ENCODE results near the gene RABAC1. TPM values are rescaled to one million over a fixed set of nuclear protein-coding genes. Genes with fewer than 3 reads are reported as not detected.

The RABAC1 gene
- total RNA-seq, 2 donors from 2014 or later: 130 to 332 TPM

DNA sequence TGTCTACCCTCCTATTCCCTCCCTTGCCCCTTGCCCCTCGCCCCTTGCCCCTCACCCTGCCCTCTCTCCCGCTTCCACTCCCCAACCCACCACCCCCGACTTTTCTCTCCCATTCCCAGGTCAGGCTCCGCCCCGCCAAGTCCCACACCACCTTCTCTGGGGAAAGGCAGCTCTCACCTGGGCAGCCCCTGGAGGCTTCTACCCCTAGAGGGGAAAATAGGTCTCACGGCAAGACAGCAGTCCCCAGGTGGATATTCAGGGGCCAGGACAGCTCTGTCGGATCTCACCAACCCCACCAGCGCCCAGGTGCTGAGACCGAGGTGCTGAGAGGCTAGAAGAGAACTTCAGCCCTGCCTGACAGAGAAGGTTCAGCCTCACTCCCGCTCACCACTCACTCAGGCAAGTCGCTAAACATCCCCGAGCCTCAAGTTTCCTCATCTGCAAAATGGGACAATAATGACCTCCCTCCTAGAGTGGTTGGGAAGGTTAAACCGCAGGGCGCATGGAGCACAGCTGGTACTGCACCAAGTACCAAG, 29.5 kb downstream of the RABAC1 start:
- Histone ChIP-seq H3K27ac (no peak overlapping the region), H3K4me3 (no peak overlapping the region), H3K4me1 (ENCODE audit: control insufficient read depth in 1 of 2, low read depth in 2 of 2) (peaks cover 9 to 12% of the 10 kb centered on the region in 2 donors), H3K36me3 (no peaks in the 10 kb centered on the region), H3K9me3 (no peaks in the 10 kb centered on the region), H3K27me3 (replicated peaks; ENCODE audit: insufficient read depth) (peaks cover 19% of the 10 kb centered on the region)
- TF ChIP-seq, protein P1, sequence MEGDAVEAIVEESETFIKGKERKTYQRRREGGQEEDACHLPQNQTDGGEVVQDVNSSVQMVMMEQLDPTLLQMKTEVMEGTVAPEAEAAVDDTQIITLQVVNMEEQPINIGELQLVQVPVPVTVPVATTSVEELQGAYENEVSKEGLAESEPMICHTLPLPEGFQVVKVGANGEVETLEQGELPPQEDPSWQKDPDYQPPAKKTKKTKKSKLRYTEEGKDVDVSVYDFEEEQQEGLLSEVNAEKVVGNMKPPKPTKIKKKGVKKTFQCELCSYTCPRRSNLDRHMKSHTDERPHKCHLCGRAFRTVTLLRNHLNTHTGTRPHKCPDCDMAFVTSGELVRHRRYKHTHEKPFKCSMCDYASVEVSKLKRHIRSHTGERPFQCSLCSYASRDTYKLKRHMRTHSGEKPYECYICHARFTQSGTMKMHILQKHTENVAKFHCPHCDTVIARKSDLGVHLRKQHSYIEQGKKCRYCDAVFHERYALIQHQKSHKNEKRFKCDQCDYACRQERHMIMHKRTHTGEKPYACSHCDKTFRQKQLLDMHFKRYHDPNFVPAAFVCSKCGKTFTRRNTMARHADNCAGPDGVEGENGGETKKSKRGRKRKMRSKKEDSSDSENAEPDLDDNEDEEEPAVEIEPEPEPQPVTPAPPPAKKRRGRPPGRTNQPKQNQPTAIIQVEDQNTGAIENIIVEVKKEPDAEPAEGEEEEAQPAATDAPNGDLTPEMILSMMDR (IDR thresholded peaks at IDR 0.05): no peak
- no peak for DNase-seq (ENCODE audit: low spot score)
- ATAC-seq (ENCODE audit: insufficient number of reproducible peaks, low FRiP score, low read depth): no peak

DNA sequence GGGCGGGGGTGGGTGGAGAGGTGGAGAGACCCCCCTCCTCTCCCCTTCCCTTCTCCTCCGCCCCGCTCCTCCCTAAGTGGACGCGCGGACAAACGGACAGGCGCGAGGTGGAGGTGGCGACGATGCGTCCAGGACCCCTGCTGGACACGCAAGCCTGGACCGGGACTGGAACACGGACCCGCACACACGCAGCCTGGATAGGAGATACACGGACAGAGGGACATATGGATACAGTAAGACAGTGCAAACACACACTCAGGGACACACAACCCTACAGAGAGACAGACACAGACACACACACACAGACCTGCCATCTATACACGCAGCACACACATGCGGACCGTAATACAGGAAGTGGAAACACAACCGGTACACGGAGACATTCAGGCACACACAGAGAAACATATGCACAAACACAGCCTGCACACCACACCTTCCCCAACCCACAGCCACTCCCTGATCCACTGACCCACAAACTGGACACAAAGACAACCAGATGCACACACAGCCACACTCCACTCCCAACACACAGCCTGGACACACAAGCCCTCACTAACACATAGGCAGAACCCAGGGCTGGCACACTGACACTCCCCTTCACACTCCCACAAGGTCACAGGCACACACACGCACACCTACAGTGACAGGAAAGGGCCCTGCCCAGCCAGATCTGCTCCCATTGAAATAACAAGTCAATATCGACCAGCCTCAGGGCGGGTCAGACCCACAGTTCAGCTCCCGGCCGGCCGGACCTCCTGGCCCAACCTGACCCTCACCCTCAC, 30.2 kb downstream of the RABAC1 start:
- H3K27me3 ChIP-seq (replicated peaks; ENCODE audit: insufficient read depth): peaks cover 19% of the 10 kb centered on the region
- H3K9me3 ChIP-seq: no peaks in the 10 kb centered on the region
- peak overlapping the region; percentile 69 for H3K4me3 ChIP-seq
- ATAC-seq (ENCODE audit: insufficient number of reproducible peaks, low FRiP score, low read depth) (no peak), DNase-seq (ENCODE audit: low spot score) (no peak)
- H3K36me3 ChIP-seq: no peaks in the 10 kb centered on the region
- TF ChIP-seq, protein P1 (IDR thresholded peaks at IDR 0.05): no peak
- H3K4me1 ChIP-seq (ENCODE audit: control insufficient read depth in 1 of 2, low read depth in 2 of 2): peaks cover 9 to 12% of the 10 kb centered on the region in 2 donors
- H3K27ac ChIP-seq: no peak overlapping the region

DNA sequence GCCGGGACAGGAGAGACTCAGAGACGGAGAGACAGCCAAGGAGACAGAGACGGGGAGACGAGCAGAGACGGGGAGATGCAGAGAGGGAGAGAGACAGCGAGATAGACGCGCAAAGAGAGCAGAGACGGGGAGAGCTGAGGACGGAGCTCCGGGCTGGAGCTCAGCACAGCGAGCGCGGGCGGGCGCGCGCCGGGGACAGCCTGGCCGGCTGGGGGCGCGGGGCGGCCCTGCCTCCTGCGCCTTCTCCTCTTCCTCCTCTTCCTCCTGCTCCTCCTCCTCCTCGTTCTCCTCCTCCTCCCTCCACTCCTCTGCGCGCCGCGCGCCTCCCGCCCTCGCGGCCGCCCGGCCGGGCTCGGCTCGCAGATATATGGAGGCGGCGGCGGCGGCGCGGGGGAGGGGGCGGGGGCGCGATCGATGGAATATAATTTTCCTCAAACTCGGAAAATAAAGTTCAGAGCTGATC, 30.9 kb downstream of the RABAC1 start, which contains the start of gene ERFL:
Gene ERFL (minus strand): TSS at position 229 of the 463 bp plus-strand sequence. CDS start 15,530 bp downstream, outside the sequence.
- TF ChIP-seq, protein P1 (IDR thresholded peaks at IDR 0.05): no peak
- Histone ChIP-seq H3K36me3 (no peaks in the 10 kb centered on the region), H3K4me3 (peak within 1 kb of the TSS; percentile 69), H3K9me3 (no peaks in the 10 kb centered on the region), H3K27ac (no peak within 1 kb of the TSS), H3K27me3 (replicated peaks; ENCODE audit: insufficient read depth) (peaks cover 19% of the 10 kb centered on the region), H3K4me1 (ENCODE audit: control insufficient read depth in 1 of 2, low read depth in 2 of 2) (peaks cover 9 to 12% of the 10 kb centered on the region in 2 donors)
- no peak for ATAC-seq (ENCODE audit: insufficient number of reproducible peaks, low FRiP score, low read depth)
- DNase-seq (ENCODE audit: low spot score): no peak

DNA sequence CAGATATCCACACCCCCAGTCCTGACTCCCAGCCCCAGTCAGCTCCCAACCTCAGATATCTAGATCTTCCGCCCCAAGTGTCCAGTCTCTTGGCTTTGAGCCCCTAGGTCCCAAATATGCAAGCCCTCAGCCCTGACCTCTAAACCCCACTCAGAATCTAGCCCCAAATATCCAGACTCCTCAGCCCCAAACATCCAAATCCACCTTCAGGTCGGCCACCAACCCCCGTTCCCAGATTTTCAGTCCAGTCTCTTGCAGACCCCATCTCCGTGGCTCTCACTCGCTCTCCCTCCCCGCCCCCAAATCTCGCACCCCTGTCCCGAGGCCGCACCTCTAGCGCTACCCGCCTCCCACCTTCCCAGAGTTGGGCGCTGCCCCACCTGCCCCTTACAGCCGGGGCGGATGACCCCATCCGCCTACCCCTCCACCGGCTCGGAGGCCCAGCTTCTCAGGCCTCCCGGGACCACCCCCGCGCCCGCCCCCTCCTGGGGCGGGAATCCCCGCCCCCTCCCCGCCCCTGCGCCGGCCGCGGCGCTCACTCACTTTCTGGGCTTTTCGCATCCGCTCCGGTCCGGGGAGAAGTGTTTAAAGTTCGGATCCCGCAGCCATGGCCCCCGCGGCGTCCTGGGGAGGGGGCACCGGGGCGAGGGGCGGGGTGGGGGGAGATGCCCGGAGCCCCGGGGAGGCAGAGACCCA, 31.5 kb downstream of the RABAC1 start:
- H3K36me3 ChIP-seq: no peaks in the 10 kb centered on the region
- no peak for DNase-seq (ENCODE audit: low spot score)
- peaks cover 9 to 12% of the 10 kb centered on the region in 2 donors for H3K4me1 ChIP-seq (ENCODE audit: control insufficient read depth in 1 of 2, low read depth in 2 of 2)
- TF ChIP-seq, protein P1 (IDR thresholded peaks at IDR 0.05): no peak
- no peak overlapping the region for H3K27ac ChIP-seq
- no peak for ATAC-seq (ENCODE audit: insufficient number of reproducible peaks, low FRiP score, low read depth)
- H3K4me3 ChIP-seq: peak overlapping the region; percentile 69
- H3K27me3 ChIP-seq (replicated peaks; ENCODE audit: insufficient read depth): peaks cover 24% of the 10 kb centered on the region
- no peaks in the 10 kb centered on the region for H3K9me3 ChIP-seq

All from thoracic aorta (tissue), 2 donors.